Measurements from ENCODE around the gene MOCS1.

MOCS1 gene

DNA sequence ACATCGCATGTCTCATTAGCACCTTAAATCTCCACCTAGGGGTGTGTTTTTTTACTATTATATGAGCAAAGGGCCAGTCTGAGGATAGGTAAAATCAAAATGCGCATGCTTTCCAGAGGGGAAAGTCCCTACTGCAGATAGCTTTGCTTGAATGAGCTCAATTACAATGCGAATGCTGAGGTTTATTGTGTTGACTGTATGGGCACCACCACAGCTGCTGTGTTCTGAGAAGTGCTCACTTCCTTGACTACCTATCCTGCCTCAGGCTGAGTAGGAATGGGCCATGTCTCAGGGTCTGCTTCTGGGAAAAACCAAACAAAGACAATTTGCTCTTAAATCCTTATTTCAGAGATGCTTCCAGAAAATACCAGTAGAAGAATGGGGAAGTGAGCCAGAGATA is 36.6 kb downstream of the MOCS1 start:
- no peak for DNase-seq (ENCODE audit: low spot score)
- TF ChIP-seq, protein P1, sequence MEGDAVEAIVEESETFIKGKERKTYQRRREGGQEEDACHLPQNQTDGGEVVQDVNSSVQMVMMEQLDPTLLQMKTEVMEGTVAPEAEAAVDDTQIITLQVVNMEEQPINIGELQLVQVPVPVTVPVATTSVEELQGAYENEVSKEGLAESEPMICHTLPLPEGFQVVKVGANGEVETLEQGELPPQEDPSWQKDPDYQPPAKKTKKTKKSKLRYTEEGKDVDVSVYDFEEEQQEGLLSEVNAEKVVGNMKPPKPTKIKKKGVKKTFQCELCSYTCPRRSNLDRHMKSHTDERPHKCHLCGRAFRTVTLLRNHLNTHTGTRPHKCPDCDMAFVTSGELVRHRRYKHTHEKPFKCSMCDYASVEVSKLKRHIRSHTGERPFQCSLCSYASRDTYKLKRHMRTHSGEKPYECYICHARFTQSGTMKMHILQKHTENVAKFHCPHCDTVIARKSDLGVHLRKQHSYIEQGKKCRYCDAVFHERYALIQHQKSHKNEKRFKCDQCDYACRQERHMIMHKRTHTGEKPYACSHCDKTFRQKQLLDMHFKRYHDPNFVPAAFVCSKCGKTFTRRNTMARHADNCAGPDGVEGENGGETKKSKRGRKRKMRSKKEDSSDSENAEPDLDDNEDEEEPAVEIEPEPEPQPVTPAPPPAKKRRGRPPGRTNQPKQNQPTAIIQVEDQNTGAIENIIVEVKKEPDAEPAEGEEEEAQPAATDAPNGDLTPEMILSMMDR (IDR thresholded peaks at IDR 0.05; ENCODE audit: extremely low read depth, insufficient read depth, missing control alignments) = no peak
- in situ Hi-C loops (cut with MboI; ENCODE audit: low pct_unique_long_range_greater_than_20kb, low sequenced_read_pairs, unreplicated experiment) = no loop called here

DNA sequence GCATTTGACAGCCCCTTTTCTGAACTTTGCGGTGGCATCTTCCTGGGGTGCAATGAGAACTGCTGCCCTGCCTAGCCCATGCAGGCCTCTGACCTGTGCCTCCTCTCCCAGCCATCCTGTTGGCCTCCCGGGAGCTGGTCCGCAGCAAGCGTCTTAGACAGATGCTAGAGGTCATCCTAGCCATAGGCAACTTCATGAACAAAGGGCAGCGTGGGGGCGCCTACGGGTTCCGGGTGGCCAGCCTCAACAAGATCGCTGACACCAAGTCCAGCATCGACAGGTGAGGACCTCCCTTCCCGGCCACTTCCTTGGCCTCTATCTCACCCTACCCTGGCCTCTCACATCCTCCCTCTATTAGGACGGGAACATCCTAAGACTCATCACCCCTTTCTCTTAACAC is 37.6 kb downstream of the MOCS1 start:
- in situ Hi-C loops (cut with MboI; ENCODE audit: low pct_unique_long_range_greater_than_20kb, low sequenced_read_pairs, unreplicated experiment) = no loop called here
- TF ChIP-seq, protein P1 (IDR thresholded peaks at IDR 0.05; ENCODE audit: extremely low read depth, insufficient read depth, missing control alignments) = no peak

DNA sequence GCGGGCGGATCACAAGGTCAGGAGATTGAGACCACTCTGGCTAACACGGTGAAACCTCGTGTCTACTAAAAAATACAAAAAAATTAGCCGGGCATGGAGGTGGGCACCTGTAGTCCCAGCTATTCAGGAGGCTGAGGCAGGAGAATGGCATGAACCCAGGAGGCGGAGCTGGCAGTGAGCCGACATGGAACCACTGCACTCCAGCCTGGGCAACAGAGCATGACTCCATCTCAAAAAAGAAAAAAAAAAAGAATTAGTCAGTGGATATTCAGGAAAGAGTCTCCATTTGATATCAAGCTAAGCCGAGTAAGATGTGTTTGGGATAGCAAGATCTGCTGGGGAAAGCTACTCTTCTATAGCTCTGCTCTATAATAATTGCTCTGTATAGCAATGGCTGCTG is 41.0 kb downstream of the MOCS1 start:
- DNase-seq (ENCODE audit: low spot score) = no peak
- TF ChIP-seq, protein P1 (IDR thresholded peaks at IDR 0.05; ENCODE audit: extremely low read depth, insufficient read depth, missing control alignments) = no peak
- in situ Hi-C loops (cut with MboI; ENCODE audit: low pct_unique_long_range_greater_than_20kb, low sequenced_read_pairs, unreplicated experiment) = no loop called here

More for the DNA sequence above, 37.6 kb downstream of the MOCS1 start:
- DNase-seq (ENCODE audit: low spot score) = no peak

DNA sequence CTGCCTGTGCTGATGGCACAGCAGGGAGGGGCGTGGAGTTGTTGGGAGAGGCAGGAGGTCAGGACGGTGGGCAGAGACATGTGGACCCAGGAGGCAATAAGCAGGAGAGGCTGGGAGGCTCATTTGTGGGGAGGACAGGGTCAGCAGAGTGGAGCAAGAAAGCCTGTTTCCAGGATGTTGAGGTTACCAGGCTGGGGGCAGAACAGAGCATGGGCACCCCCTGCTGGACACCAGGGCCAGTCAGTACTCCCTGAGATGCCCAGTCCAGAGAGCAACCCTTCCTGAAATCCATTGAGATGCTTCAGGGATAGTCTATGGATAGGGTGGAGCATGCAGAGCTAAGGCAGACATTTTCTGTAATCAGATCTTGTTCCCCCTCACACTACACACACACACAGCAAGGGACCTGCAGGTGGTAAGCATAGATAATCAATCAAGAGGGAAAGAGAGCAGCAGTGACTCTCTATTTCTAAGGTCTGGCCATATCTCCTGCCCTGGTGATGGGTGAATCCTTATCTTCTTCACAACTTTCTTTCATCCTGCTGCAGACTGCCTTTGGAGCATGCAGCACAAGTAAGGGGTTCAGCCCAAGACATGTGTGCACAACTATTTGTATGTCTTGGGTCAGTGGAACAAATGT is 41.7 kb downstream of the MOCS1 start:
- in situ Hi-C loops (cut with MboI; ENCODE audit: low pct_unique_long_range_greater_than_20kb, low sequenced_read_pairs, unreplicated experiment) = no loop called here
- peak; percentile 61 for DNase-seq (ENCODE audit: low spot score)
- TF ChIP-seq, protein P1 (IDR thresholded peaks at IDR 0.05; ENCODE audit: extremely low read depth, insufficient read depth, missing control alignments) = peak; percentile 68

DNA sequence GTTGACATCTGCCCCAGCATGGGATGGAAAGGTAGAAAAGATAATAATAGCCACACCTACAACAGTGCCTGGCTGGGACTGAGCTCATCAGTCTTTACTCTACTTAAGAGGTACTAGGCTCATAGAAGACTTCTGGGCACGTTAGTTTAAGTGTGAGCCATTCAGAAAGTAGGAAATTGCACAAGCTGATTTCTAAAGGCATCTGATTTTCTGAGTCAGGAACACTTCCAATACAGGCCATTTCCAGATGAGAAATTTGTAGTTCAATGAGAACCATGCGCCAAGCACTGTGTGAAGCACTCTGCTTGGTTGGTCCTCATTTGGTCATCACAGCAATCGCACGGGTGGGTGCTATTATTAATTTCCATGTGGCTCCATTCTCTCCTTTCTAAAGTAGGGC is 42.3 kb downstream of the MOCS1 start:
- TF ChIP-seq, protein P1 (IDR thresholded peaks at IDR 0.05; ENCODE audit: extremely low read depth, insufficient read depth, missing control alignments) = no peak
- DNase-seq (ENCODE audit: low spot score) = no peak
- in situ Hi-C loops (cut with MboI; ENCODE audit: low pct_unique_long_range_greater_than_20kb, low sequenced_read_pairs, unreplicated experiment) = no loop called here

DNA sequence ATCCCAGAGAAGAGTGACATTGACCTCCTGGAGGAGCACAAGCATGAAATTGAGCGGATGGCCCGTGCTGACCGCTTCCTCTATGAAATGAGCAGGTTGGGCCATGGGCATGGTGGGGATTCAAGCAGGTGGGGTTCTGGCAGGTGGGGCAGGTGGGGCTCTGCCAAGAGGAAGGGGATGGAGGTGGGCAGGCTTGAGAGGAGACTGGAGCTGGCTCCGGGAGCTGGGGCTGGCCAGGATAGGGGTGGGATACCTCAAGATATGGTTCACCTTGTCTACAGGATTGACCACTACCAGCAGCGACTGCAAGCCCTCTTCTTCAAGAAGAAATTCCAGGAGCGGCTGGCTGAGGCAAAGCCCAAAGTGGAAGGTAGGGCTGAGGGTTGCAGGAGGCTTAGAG is 42.9 kb downstream of the MOCS1 start:
- TF ChIP-seq, protein P1 (IDR thresholded peaks at IDR 0.05; ENCODE audit: extremely low read depth, insufficient read depth, missing control alignments) = no peak
- in situ Hi-C loops (cut with MboI; ENCODE audit: low pct_unique_long_range_greater_than_20kb, low sequenced_read_pairs, unreplicated experiment) = no loop called here
- no peak for DNase-seq (ENCODE audit: low spot score)

All from GM13977 (cell line).